ENCODE data around the gene PRR29. TPM values are rescaled to one million over a fixed set of nuclear protein-coding genes. Genes with fewer than 3 reads are reported as not detected.

Gene PRR29
- total and polyA plus RNA-seq, 12 donors = 0.05 to 1.8 (median 0.64) TPM; not detected in 2

GRCh38 chr17:64004218-64004770 is 6.1 kb downstream of the PRR29 start:
- Histone ChIP-seq H3K36me3 (replicated peaks in 1 of 2) (no peaks in the 10 kb centered on the region), H3K4me3 (no peak overlapping the region), H3K4me1 (replicated peaks in 1 of 2) (peaks cover 3 to 26% of the 10 kb centered on the region in 2 donors), H3K9me3 (replicated peaks in 1 of 3) (no peaks in the 10 kb centered on the region), H3K27ac (no peak overlapping the region), H3K27me3 (no peaks in the 10 kb centered on the region)
- TF ChIP-seq CTCF (IDR thresholded peaks at IDR 0.05) (no peak), POLR2A (IDR thresholded peaks at IDR 0.05) (no peak)
- WGBS, 4 donors = 89 to 94% (median 93%) methylated on average over 6 to 7 of the region's 7 CpGs
- peak in 3 of 7 donors; percentile 6 to 31 (median 11) for DNase-seq
- intact Hi-C loops (cut with DNase I) = loop anchor here in 1 of 2 donors (10.0 kb wide), 1 partner anchor 79 kb away; no protein-coding TSS in a partner anchor

GRCh38 chr17:64004903-64005733 is 7.0 kb downstream of the PRR29 start:
- H3K4me3 ChIP-seq = no peak overlapping the region
- no peak overlapping the region for H3K27ac ChIP-seq
- no peaks in the 10 kb centered on the region for H3K36me3 ChIP-seq (replicated peaks in 1 of 2)
- TF ChIP-seq CTCF (IDR thresholded peaks at IDR 0.05) (no peak), POLR2A (IDR thresholded peaks at IDR 0.05) (no peak)
- peak in 4 of 7 donors; percentile 1 to 42 (median 9) for DNase-seq
- intact Hi-C loops (cut with DNase I) = loop anchor here in 1 of 2 donors (10.0 kb wide), 1 partner anchor 80 kb away; no protein-coding TSS in a partner anchor
- WGBS, 4 donors = 66 to 87% (median 79%) methylated on average over 8 to 19 of the region's 19 CpGs
- no peaks in the 10 kb centered on the region for H3K9me3 ChIP-seq (replicated peaks in 1 of 3)
- no peaks in the 10 kb centered on the region for H3K27me3 ChIP-seq
- peaks cover 3 to 34% of the 10 kb centered on the region in 2 donors for H3K4me1 ChIP-seq (replicated peaks in 1 of 2)

GRCh38 chr17:64005734-64006167 is 7.6 kb downstream of the PRR29 start:
- no peaks in the 10 kb centered on the region for H3K9me3 ChIP-seq (replicated peaks in 1 of 3)
- DNase-seq = peak in 5 of 7 donors; percentile 13 to 56 (median 23)
- 54 to 67% (median 59%) methylated on average over 5 to 6 of the region's 6 CpGs for WGBS, 4 donors

More at GRCh38 chr17:64005734-64006167, 7.6 kb downstream of the PRR29 start:
- intact Hi-C loops (cut with DNase I) = loop anchor here in 1 of 2 donors (10.0 kb wide), 1 partner anchor 81 kb away; no protein-coding TSS in a partner anchor
- H3K36me3 ChIP-seq (replicated peaks in 1 of 2) = no peaks in the 10 kb centered on the region
- no peak for TF ChIP-seq POLR2A (IDR thresholded peaks at IDR 0.05)
- no peak for TF ChIP-seq CTCF (IDR thresholded peaks at IDR 0.05)
- no peak overlapping the region for H3K27ac ChIP-seq
- H3K27me3 ChIP-seq = no peaks in the 10 kb centered on the region
- H3K4me3 ChIP-seq = no peak overlapping the region
- H3K4me1 ChIP-seq (replicated peaks in 1 of 2) = peaks cover 3 to 34% of the 10 kb centered on the region in 2 donors

Data from adrenal gland (tissue), 12 donors.